NCI-H2029 treated with DMSO at 0.1 percent for 48 hours (cell line): ENCODE measurements around the gene CELF1.
"Not testable (repeated sequence)": the region's sequence is repeated elsewhere in the genome, so short reads cannot be mapped to it uniquely, and the experiment has no call there.

Experiments used
- DNase-seq: peaks from one replicate; lab custom pipeline; 2025; lab: John Stamatoyannopoulos, UW

CELF1 gene

GRCh38 chr11:47573321-47573720, 20.4 kb upstream of the CELF1 start:
- DNase-seq: no peak

- DNase-seq: no peak
Measured at GRCh38 chr11:47572715-47573255, 19.9 kb upstream of the CELF1 start.

DNA sequence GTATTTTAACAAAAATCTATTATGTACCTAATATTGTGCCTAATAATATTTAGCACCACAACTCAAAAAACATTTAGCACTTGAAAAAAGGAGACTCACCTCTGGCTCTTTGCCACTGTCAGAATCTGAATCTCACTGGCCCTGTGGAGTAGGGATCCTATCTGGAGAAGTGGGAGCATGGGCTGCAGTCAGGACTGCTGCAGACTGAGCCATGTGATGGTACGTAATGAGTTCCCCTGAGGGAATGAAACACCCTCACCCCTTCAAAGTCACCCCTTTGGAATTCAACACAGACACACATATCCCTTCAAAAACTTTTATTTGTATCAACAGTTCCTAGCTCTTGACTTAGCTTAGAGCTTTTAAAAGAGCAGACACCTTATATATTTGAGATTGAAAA, 19.0 kb upstream of the CELF1 start:
- DNase-seq: no peak

DNA sequence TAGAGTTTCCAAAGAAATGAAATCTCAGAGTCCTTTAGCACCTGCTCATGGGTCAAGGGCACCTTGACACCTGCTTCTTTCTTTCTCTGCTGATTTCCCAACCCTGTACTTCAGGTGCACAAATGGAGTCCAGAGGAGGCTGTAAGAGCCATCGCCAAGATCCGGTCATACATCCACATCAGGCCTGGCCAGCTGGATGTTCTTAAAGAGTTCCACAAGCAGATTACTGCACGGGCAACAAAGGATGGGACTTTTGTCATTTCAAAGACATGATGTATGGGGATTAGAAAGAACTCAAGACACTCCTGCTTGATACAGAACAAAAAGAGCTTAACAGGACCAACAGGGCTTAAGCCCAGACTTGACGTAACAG, 18.4 kb upstream of the CELF1 start:
- no peak for DNase-seq

GRCh38 chr11:47570651-47571356, 17.9 kb upstream of the CELF1 start:
- DNase-seq: no peak

DNA sequence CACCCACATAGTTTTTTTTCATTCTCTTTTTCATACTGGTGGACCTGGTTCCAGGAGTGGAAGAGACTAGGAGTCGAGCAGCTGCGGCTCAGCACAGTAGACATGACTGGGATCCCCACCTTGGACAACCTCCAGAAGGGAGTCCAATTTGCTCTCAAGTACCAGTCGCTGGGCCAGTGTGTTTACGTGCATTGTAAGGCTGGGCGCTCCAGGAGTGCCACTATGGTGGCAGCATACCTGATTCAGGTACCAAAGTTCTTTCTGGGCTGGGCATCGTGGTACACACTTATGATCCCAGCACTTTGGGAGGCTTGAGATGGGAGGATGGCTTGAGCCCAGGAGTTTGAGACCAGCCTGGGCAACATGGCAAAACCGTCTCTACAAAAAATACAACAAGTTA, 16.7 kb upstream of the CELF1 start:
- DNase-seq: no peak

- no peak for DNase-seq
Measured at GRCh38 chr11:47566149-47566698, 13.3 kb upstream of the CELF1 start.

DNA sequence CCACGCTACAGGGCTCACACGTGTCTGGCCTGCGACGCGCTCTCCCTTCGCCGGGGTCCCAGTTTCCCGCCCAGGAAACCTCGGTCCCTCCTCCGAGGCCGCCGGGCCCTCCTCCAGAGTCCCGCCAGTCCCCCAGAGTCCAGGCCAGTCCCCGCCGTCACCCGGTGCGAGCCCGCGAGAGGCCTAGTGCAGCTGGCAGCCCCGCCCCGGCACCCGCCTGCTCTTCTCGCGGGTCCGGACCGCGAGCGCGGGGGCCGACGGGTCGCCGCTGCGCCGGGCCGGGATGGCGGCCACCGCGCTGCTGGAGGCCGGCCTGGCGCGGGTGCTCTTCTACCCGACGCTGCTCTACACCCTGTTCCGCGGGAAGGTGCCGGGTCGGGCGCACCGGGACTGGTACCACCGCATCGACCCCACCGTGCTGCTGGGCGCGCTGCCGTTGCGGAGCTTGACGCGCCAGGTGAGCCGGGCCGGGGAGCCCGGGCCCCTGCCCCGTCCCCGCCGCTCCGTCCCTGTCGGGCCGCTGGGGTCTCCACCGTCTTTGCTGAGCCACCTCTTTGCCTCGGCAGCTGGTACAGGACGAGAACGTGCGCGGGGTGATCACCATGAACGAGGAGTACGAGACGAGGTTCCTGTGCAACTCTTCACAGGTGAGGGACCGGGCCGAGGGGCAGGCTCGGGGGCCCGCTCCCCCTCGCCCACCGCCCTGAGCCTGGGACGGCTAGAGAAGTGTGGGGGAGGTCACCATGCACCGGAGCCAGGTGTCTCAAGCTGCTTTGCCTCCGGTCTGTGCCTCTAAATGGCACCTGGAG, 12.6 kb upstream of the CELF1 start, which contains the start of gene PTPMT1:
TSS of gene PTPMT1 (plus strand) at position 260 of the 809 bp plus-strand sequence. CDS start at position 284, 24 bp downstream.
- DNase-seq: peak; percentile 38

GRCh38 chr11:47564933-47565339, 12.0 kb upstream of the CELF1 start:
- DNase-seq: no peak

- not testable (repeated sequence) for DNase-seq
Measured at GRCh38 chr11:47564366-47564765, 11.4 kb upstream of the CELF1 start.

DNA sequence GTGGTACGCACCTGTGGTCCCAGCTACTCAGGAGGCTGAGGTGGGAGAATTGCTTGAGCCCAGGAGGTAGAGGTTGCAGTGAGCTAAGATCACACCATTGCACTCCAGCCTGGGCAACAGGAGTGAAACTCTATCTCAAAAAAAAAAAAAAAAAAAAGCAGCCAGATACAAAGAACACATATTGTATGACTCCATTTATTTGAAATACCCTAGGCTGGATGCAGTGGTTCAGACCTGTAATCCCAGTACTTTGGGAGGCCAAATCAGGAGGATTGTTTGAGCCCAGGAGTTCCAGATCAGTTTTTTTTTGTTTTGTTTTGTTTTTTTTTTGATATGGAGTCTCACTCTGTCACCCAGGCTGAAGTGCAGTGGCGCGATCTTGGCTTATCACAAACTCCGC, 9.5 kb upstream of the CELF1 start:
- not testable (repeated sequence) for DNase-seq

GRCh38 chr11:47560426-47560825, 7.5 kb upstream of the CELF1 start:
- DNase-seq: no peak

DNA sequence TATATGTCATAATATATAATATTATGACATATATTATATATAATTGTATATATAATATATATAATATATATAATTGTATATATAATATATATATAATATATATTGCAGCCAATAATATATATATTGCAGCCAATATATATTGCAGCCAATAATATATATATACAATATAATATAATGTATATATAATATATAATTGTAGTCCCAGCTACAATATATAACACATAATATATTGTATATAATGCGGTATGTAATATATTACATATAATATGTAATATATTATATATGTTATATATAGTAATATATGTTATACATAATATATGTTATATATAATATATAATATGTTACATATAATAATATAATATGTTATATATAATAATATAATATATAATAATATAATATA, 5.8 kb upstream of the CELF1 start:
- no peak for DNase-seq

- not testable (repeated sequence) for DNase-seq
Measured at GRCh38 chr11:47557004-47557403, 4.1 kb upstream of the CELF1 start.

DNA sequence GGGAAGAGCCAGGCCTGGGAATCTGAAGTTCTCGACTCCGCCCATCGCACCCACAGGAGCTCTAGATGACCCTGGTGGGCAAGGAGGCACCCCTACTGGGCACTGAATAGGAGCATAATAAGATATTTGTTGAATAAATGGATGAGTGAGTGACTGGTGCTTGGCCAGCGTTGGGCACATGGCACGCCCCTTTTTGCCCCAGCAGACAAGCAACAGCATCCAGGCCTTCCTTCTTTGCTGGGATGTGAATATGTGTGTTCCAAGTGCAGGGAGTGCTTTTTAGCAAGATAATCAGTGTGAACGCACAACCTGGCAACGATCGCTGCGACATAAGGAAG, 443 bp upstream of the CELF1 start:
- no peak for DNase-seq

GRCh38 chr11:47552056-47552565, 821 bp downstream of the CELF1 start:
- no peak for DNase-seq

DNA sequence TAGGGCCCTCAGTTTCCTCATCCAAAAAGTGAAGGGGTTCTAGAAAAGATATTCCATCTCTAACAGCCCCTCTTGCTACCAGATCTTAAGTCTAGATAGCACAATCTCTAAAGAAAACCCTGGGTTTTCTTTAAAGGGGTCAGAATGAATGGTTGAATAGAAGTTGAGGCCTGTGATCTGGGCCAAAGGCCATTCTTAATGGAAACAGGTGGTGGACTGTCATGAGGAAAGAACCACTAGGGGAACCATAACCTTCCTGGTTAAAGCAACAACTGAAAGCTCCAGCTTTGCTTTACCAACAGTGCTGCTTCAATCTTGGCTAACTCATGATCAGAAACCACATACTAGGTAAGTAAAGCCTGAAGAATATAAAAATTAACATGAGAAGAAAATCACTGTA, 1.8 kb downstream of the CELF1 start:
- no peak for DNase-seq

DNA sequence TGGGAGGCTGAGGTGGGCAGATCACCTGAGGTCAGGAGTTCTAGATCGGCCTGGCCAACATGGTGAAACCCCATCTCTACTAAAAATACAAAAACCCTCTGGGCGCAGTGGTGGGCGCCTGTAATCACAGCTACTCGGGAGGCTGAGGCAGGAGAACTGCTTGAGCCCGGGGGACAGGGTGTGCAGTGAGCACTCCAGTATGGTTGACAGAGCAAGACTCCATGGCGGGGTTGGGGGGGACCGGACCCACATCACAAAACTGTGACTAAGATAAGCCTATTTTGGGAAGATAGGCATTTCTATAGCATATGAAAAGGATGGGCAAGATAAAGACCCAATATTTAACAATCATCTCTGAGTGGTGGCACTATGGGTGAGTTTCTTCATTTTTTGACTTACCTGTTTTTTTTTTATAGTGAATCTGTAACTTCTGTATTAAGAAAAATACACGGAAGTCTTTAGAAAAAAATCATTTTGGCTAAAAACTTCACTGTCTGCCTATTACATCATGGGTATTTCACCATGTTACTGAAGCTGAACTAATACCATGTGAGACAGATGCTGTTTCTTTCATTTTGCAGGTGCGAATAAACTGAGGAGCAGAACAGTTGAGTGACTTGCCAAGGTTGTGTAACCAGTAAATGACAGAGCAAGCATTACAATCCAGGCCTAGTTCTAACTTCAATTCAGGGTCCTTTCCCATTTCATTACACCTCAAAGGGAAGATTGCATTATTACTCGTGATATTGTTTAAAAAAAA, 2.5 kb downstream of the CELF1 start:
- no peak for DNase-seq

DNA sequence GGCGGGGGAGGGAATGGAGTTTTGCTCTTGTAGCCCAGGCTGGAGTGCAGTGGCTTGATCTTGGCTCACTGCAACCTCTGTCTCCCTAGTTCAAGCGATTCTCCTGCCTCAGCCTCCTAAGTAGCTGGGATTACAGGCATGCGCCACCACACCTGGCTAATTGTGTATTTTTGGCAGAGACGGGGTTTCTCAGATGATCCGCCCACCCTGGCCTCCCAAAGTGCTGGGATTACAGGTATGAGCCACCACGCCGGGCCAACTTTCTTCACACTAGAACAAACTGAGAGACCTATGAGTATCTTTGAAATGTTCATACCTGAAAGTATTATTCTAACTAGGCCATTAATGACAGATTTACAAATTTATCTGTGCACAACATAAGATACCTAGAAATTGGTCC, 6.7 kb downstream of the CELF1 start:
- not testable (repeated sequence) for DNase-seq

DNA sequence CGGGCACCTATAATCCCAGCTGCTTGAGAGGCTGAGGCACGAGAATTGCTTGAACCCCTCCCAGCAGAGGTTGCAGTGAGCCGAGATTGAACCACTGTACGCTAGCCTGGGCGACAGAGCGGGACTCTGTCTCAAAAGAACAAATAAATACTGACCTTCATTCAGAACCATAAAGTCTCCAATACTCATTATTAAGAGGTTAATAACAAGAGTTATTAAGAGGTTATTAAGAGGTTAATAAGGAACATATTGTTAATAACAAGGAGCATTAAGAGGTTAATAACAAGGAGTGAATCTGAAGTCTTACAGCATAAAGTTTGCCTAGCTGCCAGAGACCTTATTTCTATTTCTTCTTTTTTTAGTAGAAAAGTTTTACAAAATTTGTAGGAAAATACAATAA, 7.6 kb downstream of the CELF1 start:
- no peak for DNase-seq

GRCh38 chr11:47541070-47541469, 11.9 kb downstream of the CELF1 start:
- no peak for DNase-seq

DNA sequence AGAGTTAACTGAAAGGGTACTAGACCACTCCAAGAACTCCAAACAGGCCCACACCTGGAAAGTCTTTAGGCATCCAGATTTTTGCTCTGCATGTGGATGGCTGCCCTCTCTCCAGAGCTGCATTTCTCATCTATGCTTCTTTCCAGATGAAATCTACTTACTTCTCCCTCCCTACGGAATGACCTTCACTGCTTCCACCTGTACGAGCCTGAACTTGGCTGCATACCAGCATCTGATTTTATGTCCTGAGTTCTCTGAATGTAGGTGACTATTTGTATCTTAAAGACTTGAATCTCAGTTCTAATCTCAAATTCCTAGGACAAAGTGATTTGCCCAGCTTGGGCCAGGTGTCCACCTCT, 13.3 kb downstream of the CELF1 start:
- DNase-seq: no peak
